Measurements from ENCODE around the gene RPL29.

The RPL29 gene

DNA sequence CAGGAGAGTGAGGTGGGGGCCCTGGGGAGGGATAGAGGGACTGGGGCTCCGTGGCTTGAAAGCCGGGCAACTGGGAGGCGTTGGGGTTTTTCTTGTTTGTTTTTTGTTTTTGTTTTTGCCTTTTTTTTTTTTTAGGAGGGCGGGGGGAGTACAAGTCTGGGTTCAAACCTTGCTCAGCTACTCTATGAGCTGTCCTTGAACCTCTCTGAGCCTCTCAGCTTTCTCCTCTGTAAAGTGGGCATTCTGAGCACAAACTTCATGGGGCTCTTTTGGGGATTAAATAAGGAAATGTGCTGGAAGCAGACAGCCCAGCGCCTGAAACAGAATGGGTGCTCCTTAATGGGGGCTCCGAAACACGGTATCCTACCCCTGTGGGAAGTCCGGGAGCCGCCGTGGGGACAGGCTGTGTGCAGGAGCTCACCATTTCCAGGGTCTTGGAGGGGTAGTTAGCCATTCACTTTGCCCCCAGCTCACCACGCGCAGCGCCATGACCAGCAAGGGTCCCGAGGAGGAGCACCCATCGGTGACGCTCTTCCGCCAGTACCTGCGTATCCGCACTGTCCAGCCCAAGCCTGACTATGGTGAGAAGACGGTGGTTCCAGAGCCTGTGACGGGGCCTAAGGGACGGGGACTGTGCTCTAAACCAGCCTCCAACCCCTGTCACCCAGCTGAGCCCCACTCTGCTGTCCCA is 12.0 kb downstream of the RPL29 start:
- no peak for DNase-seq (ENCODE audit: low read depth in 2 of 2)

DNA sequence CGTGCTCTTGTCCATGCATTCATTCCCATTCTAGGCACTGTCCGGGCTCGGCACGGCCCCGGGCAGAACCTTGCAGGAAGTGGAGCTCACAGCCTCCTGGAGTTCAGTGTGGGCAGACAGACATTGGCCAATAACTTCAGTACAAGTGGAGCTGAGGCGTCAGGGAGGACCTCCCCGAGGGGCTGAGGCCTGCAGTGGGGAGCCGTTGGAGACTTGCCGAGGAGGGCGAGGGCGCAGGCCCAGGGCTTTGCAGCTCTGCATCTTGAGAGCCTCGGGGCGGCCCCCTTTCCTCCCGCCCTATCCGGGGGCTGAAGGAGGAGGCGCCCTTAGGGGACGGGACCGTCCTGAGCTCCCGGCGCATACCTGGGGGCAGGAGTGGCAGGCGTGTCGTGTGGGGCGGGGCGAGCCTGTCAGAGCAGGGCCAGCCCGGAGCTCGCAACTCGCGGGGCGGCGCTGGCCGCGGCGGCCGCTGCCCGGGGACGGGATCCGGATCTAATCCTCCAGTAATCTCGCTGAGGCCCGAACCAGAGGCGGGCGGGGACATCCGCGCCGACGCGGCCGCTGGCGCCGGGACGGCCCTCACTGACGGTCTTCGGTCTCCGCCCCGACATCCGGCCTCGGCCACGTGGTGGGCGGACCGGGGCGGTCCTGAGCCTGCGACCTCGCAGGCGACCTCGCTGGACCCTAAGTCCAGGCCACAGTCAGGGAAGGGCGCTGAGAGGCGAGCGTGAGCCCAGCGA is 12.7 kb downstream of the RPL29 start, which contains the start of gene ACY1:
ACY1 (plus strand) TSS at position 698 of the 740 bp plus-strand sequence. CDS start 530 bp downstream, outside the sequence.
- DNase-seq (ENCODE audit: low read depth in 2 of 2): peak; percentile 54 to 56

DNA sequence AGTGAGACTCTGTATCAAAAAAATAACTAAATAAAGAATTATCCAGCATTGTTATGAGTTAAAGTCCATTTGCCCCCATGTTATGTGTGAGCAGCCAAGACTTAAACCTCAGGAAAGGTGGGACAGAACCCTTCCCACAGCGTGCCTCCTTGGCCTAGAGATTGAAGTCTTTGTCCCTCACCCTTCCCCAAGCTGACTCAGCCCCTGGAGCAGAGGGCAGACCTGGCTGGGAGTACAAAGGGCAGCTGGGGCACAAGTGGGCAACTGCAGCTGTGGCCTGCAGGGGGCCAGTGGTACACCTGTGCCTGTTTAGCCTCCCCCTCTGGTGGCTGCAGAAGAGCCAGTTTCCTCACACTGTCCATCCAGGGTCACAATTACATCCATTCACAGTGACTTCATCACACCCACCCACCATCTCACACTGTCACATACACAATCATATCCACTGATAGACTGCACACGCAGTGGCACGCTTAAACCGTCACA is 13.3 kb downstream of the RPL29 start:
- no peak for DNase-seq (ENCODE audit: low read depth in 2 of 2)

DNA sequence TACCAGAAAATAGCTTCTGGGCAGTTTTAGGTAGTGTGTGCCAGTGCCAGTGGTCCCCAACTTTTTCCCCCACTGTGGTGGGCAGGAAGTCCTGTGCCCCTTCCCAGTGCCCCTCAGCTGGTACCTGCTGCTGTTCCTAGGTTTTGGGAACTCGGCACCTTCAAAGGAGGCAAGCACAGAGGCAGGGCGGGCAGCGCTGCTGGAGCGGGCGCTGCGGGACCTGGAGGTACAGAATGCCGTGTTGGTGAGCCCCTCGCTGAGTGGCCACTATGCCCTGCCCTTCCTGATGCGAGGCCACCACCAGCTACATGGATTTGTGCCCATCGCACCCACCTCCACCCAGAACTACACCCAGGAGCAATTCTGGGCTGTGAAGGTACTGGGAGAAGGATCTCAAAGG is 15.4 kb downstream of the RPL29 start:
- no peak for DNase-seq (ENCODE audit: low read depth in 2 of 2)

- DNase-seq (ENCODE audit: low read depth in 2 of 2): no peak
Observed at GRCh38 chr3:51978143-51978502, 17.6 kb downstream of the RPL29 start.

- no peak for DNase-seq (ENCODE audit: low read depth in 2 of 2)
Observed at GRCh38 chr3:51977446-51978142, 18.1 kb downstream of the RPL29 start.

DNA sequence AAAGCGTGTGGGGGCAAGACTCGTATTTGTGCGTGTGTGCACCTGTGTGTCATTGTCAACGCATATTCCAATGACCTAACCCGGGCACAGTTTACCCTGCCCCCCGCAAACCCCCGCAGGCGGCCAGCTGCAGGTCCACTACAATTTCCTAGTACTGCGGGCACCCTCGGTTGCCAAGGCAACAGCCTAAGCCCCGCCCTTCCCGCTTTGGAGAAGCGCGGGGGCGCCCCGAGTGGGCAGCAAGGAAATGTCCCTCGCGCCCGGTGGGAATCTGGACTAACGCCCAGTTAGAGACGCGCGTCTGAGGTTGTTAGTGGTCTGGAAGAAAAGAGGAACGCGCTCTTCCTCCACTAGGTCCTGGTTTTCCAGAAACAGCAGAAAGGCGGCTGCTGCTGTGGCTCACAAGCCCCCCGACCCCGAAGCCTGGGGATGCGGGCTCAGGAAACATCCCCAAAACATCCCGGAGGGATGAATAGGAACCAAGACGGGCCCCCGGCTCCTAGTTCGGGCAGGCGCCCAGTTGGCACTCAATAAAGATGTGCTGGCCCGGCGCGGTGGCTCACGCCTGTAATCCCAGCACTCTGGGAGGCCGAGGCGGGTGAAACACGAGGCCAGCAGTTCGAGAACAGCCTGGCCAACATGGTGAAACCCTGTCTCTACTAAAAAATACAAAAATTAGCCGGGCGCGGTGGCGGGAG is 19.7 kb downstream of the RPL29 start:
- no peak for DNase-seq (ENCODE audit: low read depth in 2 of 2)

GRCh38 chr3:51974963-51975851 is 20.5 kb downstream of the RPL29 start, which contains the start of gene ABHD14A:
ABHD14A (plus strand) TSS chr3:51975064; CDS start chr3:51975136, 72 bp downstream.
- peak; percentile 38 to 52 for DNase-seq (ENCODE audit: low read depth in 2 of 2)

GRCh38 chr3:51974277-51974962 is 21.3 kb downstream of the RPL29 start:
- no peak for DNase-seq (ENCODE audit: low read depth in 2 of 2)

GRCh38 chr3:51971350-51971749 is 24.3 kb downstream of the RPL29 start:
- no peak for DNase-seq (ENCODE audit: low read depth in 2 of 2)

GRCh38 chr3:51970606-51971300 is 24.9 kb downstream of the RPL29 start:
- DNase-seq (ENCODE audit: low read depth in 2 of 2): no peak

- no peak for DNase-seq (ENCODE audit: low read depth in 2 of 2)
Observed at GRCh38 chr3:51969841-51970240, 25.9 kb downstream of the RPL29 start.

DNA sequence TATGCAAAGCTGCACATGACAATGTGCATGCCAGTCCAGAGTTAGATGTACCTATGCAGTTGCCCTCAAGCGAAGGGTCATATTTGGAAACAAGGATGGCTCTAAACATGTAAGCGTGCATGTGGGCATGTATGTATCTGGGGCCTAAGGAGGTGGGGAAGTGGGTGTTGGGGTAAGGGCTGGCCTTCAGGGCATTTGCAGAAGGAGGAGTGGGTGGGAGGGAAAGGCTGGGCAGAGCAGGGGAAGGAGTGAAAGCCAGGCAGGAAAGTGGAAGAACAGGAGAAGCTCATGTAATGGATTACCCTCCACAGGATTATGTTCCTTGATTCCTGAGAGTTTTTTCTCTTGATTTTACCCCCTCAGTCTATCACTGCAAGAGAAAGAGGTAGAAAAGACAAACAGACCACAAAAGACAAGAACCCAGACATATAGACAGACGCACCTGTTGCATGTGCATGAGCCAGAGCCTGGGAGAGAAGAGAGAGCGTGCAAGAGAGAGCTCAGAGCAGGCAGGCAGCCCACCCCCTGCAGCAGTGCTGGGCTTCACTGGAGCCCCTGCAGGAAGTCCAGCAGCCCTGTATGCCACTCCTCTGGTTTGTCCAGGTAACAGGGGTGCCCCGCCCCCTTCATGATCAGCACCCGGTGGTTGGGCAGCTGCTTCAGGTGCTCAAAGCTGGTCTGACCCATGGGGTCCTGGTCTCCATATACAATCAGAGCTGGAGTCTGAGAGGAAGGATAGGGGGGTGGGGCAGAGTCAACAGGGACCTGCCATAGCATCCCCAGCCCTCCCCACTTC is 26.6 kb downstream of the RPL29 start:
- no peak for DNase-seq (ENCODE audit: low read depth in 2 of 2)

- DNase-seq (ENCODE audit: low read depth in 2 of 2): no peak
Observed at GRCh38 chr3:51968170-51968775, 27.4 kb downstream of the RPL29 start.

DNA sequence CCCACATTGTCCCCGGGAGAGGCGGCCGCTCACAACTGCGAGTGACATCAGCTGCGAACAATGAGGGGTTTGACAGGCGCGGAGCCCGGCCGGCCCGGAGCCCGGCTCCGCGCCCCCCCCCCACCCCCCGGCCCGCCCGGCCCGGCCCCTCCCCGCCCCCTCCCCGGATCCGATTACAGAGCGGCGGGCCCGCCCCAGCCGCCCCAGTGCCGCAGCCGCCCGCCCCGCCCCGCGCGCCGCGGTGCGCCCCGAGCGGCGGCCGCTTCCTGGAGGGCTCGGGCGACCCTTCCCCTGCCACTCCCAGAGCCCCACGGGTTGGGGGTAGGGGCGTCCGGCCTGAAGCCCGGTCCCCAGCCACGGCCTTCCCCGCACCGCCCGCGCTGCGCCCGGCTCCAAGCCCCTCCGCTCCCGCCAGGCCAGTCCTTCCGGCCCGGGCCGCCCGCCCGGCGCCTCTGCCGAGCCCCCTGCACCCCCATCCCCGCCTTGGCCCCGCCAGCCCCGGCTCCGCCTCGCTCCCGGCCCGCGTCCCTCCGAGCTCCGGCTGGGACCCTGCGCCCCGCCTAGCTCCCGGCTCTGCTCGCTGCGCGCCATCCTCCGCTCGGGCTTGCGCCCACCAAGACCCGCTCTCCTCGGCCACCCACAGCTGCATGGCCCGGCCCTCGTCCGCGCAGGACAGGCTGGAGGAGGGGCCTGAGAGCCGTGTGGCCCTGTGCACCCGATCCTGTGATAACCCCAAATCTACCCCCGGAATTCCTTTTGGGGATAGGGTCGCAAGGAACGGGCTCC is 28.1 kb downstream of the RPL29 start, which contains the start of gene PCBP4:
PCBP4 (minus strand) TSS at position 71 of the 786 bp plus-strand sequence. CDS start 6,214 bp downstream, outside the sequence.
- DNase-seq (ENCODE audit: low read depth in 2 of 2): no peak

- no peak for DNase-seq (ENCODE audit: low read depth in 2 of 2)
Observed at GRCh38 chr3:51966922-51967383, 28.7 kb downstream of the RPL29 start.

GRCh38 chr3:51966486-51966885 is 29.2 kb downstream of the RPL29 start:
- DNase-seq (ENCODE audit: low read depth in 2 of 2): no peak

Measured in stimulated activated CD8-positive, alpha-beta memory T cell treated with anti-CD3 and anti-CD28 coated beads, Interleukin-15, amount 100 ng/mL, for 4 hours (primary cell).